ENCODE data around the gene EIF4EBP2. TPM values are rescaled to one million over a fixed set of nuclear protein-coding genes. Genes with fewer than 3 reads are reported as not detected.

EIF4EBP2 gene
- total and polyA plus RNA-seq, 2 donors (not counting 3 experiments of a cell fraction or from before 2014, with no cell fraction given) = 18.2 to 47.0 TPM

DNA sequence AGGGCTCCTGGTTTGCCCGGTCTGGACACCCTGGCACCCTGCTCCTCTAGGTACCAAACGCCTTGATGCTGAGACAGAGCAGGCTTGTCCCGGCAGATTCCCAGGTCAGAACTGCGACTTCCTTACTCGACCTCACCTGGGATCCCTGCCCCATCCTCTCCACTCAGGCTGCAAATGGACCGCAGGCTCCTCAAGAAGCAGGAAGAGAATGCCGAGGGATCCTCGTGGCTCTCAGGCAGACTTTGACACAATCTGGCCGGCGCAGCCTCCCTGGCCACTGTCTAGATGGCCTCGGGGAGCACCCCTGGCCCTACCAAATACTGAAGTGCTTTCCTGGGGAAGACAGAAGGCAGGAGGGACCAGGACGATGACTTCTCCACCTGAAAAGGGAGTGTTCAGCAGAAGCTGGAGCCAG, 38.0 kb downstream of the EIF4EBP2 start:
- Histone ChIP-seq H3K4me2 (ENCODE audit: insufficient read depth, low read length) (no peak overlapping the region), H4K20me1 (replicated peaks; ENCODE audit: control insufficient read depth, extremely low read depth, insufficient read depth, low read length) (no peaks in the 10 kb centered on the region), H3K4me1 (ENCODE audit: control insufficient read depth, extremely low read depth, insufficient read depth, low read length) (no peaks in the 10 kb centered on the region), H3K9me1 (replicated peaks; ENCODE audit: control insufficient read depth, extremely low read depth, insufficient read depth, low read length) (no peaks in the 10 kb centered on the region), H3K9ac (replicated peaks; ENCODE audit: extremely low read depth, insufficient read depth, low read length) (no peak overlapping the region), H3K27me3 (ENCODE audit: control insufficient read depth in 2 of 2, insufficient read depth in 2 of 2, low read length in 2 of 2) (peaks cover 40 to 48% of the 10 kb centered on the region in 2 experiments), H3K27ac (ENCODE audit: insufficient read depth, low read depth, low read length) (no peak overlapping the region), H2AFZ (ENCODE audit: low read depth, low read length) (no peak overlapping the region), H3K79me2 (ENCODE audit: control insufficient read depth, insufficient read depth, low read length) (no peaks in the 10 kb centered on the region), H3K4me3 (replicated peaks in 1 of 3; ENCODE audit: insufficient read depth in 1 of 3, low read depth in 1 of 3, low read length in 3 of 3) (no peak overlapping the region), H3K9me3 (replicated peaks; ENCODE audit: control insufficient read depth, insufficient read depth, low read length) (no peaks in the 10 kb centered on the region), H3K36me3 (ENCODE audit: control insufficient read depth in 2 of 2, extremely low read depth in 1 of 2, insufficient read depth in 2 of 2, low read length in 2 of 2) (no peaks in the 10 kb centered on the region)
- CTCF ChIA-PET = interaction anchor here (2.2 kb wide), 1 partner anchor 220 kb away, joined by 12 read pairs; no protein-coding TSS in a partner anchor
- BruUV-seq (replicated peaks) = no TSS peak
- TF ChIP-seq GATA2 (IDR thresholded peaks at IDR 0.05; ENCODE audit: insufficient read depth, insufficient read length, low read depth, low read length) (no peak), FOS (IDR thresholded peaks at IDR 0.05; ENCODE audit: borderline replicate concordance, insufficient read depth, low read length) (no peak), MYC (IDR thresholded peaks at IDR 0.05; ENCODE audit: low read depth, low read length) (no peak), EZH2 (IDR thresholded peaks at IDR 0.05; ENCODE audit: borderline replicate concordance, low read depth, low read length, severe bottlenecking) (no peak)
- TF ChIP-seq, protein P1, sequence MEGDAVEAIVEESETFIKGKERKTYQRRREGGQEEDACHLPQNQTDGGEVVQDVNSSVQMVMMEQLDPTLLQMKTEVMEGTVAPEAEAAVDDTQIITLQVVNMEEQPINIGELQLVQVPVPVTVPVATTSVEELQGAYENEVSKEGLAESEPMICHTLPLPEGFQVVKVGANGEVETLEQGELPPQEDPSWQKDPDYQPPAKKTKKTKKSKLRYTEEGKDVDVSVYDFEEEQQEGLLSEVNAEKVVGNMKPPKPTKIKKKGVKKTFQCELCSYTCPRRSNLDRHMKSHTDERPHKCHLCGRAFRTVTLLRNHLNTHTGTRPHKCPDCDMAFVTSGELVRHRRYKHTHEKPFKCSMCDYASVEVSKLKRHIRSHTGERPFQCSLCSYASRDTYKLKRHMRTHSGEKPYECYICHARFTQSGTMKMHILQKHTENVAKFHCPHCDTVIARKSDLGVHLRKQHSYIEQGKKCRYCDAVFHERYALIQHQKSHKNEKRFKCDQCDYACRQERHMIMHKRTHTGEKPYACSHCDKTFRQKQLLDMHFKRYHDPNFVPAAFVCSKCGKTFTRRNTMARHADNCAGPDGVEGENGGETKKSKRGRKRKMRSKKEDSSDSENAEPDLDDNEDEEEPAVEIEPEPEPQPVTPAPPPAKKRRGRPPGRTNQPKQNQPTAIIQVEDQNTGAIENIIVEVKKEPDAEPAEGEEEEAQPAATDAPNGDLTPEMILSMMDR (IDR thresholded peaks at IDR 0.05; ENCODE audit: extremely low read depth in 1 of 2, insufficient read depth in 1 of 2, low read depth in 1 of 2, low read length in 2 of 2) = no peak
- TF ChIP-seq, protein P2, sequence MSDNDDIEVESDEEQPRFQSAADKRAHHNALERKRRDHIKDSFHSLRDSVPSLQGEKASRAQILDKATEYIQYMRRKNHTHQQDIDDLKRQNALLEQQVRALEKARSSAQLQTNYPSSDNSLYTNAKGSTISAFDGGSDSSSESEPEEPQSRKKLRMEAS (IDR thresholded peaks at IDR 0.05; ENCODE audit: insufficient read depth, insufficient read length) = no peak
- intact Hi-C loops (cut with micrococcal nuclease) = no loop called here
- DNase-seq (ENCODE audit: low read depth, low spot score) (no peak), FAIRE-seq (no peak)
- POLR2A ChIA-PET = no interaction called here
- dilution Hi-C loops (cut with MboI; ENCODE audit: extremely low pct_ligation_motif_present, low sequenced_read_pairs) = no loop called here

Measured in endothelial cell of umbilical vein (primary cell).